H1 (cell line): ENCODE measurements around the gene CWF19L1. TPM values are rescaled to one million over a fixed set of nuclear protein-coding genes. Genes with fewer than 3 reads are reported as not detected.

Experiments
- CTCF ChIA-PET: fragments of 300-600 bp; sonication (Branson Sonifier 250); formaldehyde crosslinking; loops from one replicate; lab custom pipeline; 2021; ENCODE audit not compliant: partially characterized antibody; lab: Charles Lee
- POLR2A ChIA-PET: fragments of 300-600 bp; sonication (Branson Sonifier 250); formaldehyde crosslinking; loops from one replicate; lab custom pipeline; 2021; ENCODE audit warnings: inconsistent platforms; ENCODE audit not compliant: partially characterized antibody; lab: Charles Lee
- DNase-seq, 2 experiments: peaks; one replicate each; pipeline versions ENCODE4 v3.0.0 to v3.0.0-alpha.2; 2010 to 2022; ENCODE audit warnings: low spot score in 2 of 2, low read depth in 1 of 2, mixed read lengths in 1 of 2
- FAIRE-seq: peaks from 2 replicates; lab custom pipeline; 2011; peaks lifted over from hg19 to GRCh38; lab: Jason Lieb, UNC
- H2AFZ ChIP-seq: 2 replicates; pipeline ENCODE4 v1.8.1; 2012; ENCODE audit warnings: low read length, inconsistent platforms
- H2AK5ac ChIP-seq: 2 replicates; pipeline ENCODE4 v1.6.1; 2013; ENCODE audit warnings: low read depth, low read length
- H2BK120ac ChIP-seq: replicated peaks from 2 replicates; pipeline ENCODE3; 2013; ENCODE audit warnings: low read depth, low read length, inconsistent platforms
- H2BK12ac ChIP-seq: 2 replicates; pipeline ENCODE4 v1.6.1; 2013; ENCODE audit warnings: low read depth, low read length
- H2BK15ac ChIP-seq: 2 replicates; pipeline ENCODE4 v1.6.1; 2013; ENCODE audit warnings: low read length
- H2BK20ac ChIP-seq: 2 replicates; pipeline ENCODE4 v1.6.1; 2013; ENCODE audit warnings: low read length
- H2BK5ac ChIP-seq: 2 replicates; pipeline ENCODE4 v1.6.1; 2013; ENCODE audit warnings: low read depth, low read length
- H3K14ac ChIP-seq: 2 replicates; pipeline ENCODE4 v1.6.1; 2013; ENCODE audit warnings: inconsistent platforms; ENCODE audit not compliant: insufficient read length
- H3K18ac ChIP-seq: 2 replicates; pipeline ENCODE4 v1.6.1; 2013; ENCODE audit warnings: low read length; ENCODE audit errors: extremely low read depth
- H3K23ac ChIP-seq: 2 replicates; pipeline ENCODE4 v1.6.1; 2013; ENCODE audit warnings: inconsistent platforms; ENCODE audit not compliant: insufficient read length
- H3K23me2 ChIP-seq: 2 replicates; pipeline ENCODE4 v1.6.1; 2013; ENCODE audit warnings: low read depth, low read length
- H3K27ac ChIP-seq: 2 replicates; pipeline ENCODE4 v1.6.1; 2011; ENCODE audit warnings: low read depth, low read length, inconsistent platforms
- H3K27me3 ChIP-seq, 4 experiments: replicated peaks in 1 of 4; 1 replicate in 1 of 4; 2 replicates in 3 of 4; pipeline versions ENCODE4 v1.6.1 to v1.8.1; 2011 to 2013; ENCODE audit warnings: low read length in 3 of 4, mild to moderate bottlenecking in 3 of 4, inconsistent platforms in 2 of 4, mixed read lengths in 2 of 4, moderate library complexity in 1 of 4; ENCODE audit not compliant: control insufficient read depth in 3 of 4, insufficient read depth in 3 of 4; ENCODE audit errors: extremely low read depth in 1 of 4
- H3K36me3 ChIP-seq, 4 experiments: 2 replicates each; pipeline versions ENCODE4 v1.6.1 to v1.8.1; 2011 to 2013; ENCODE audit warnings: mild to moderate bottlenecking in 4 of 4, low read length in 3 of 4, moderate library complexity in 2 of 4, control low read depth in 1 of 4, inconsistent platforms in 1 of 4; ENCODE audit not compliant: insufficient read depth in 4 of 4, control insufficient read depth in 2 of 4
- H3K4ac ChIP-seq: replicated peaks from 2 replicates; pipeline ENCODE3; 2013; ENCODE audit warnings: low read length, low read depth, mixed read lengths, inconsistent platforms; ENCODE audit not compliant: insufficient read length
- H3K4me1 ChIP-seq, 4 experiments: replicated peaks in 1 of 4; 1 replicate in 1 of 4; 2 replicates in 3 of 4; pipeline versions ENCODE4 v1.6.1 to v1.8.1; 2011 to 2013; ENCODE audit warnings: low read length in 3 of 4, inconsistent platforms in 2 of 4, mixed read lengths in 1 of 4; ENCODE audit not compliant: insufficient read depth in 4 of 4, control insufficient read depth in 3 of 4
- H3K4me2 ChIP-seq, 2 experiments: 2 replicates each; pipeline versions ENCODE4 v1.6.1 to v1.8.1; 2011 to 2013; ENCODE audit warnings: low read depth in 2 of 2, low read length in 2 of 2, control low read depth in 1 of 2, inconsistent platforms in 1 of 2, mild to moderate bottlenecking in 1 of 2; ENCODE audit not compliant: insufficient read depth in 1 of 2
- H3K4me3 ChIP-seq, 4 experiments: fragments of 200-600, 300-600 bp in 1 of 4; sonication (generic), shearing (Covaris generic), sonication (Bioruptor Twin) in 1 of 4; 2 replicates each; pipeline versions ENCODE4 v1.5.1 to v1.8.1; 2011 to 2016; ENCODE audit warnings: low read length in 4 of 4, low read depth in 3 of 4, control low read depth in 2 of 4, inconsistent platforms in 2 of 4, mild to moderate bottlenecking in 2 of 4, mixed read lengths in 1 of 4, moderate library complexity in 1 of 4; ENCODE audit not compliant: insufficient read depth in 2 of 4; ENCODE audit errors: extremely low read depth in 1 of 4
- H3K56ac ChIP-seq: replicated peaks from 2 replicates; pipeline ENCODE3; 2013; ENCODE audit warnings: low read depth, mild to moderate bottlenecking, mixed read lengths, low read length, inconsistent platforms; ENCODE audit not compliant: insufficient read length
- H3K79me1 ChIP-seq: 2 replicates; pipeline ENCODE4 v1.6.1; 2013; ENCODE audit warnings: low read depth, low read length, control low read depth
- H3K79me2 ChIP-seq, 2 experiments: 2 replicates each; pipeline versions ENCODE4 v1.6.1 to v1.8.1; 2012 to 2013; ENCODE audit warnings: low read length in 2 of 2, mild to moderate bottlenecking in 2 of 2, inconsistent platforms in 1 of 2; ENCODE audit not compliant: insufficient read depth in 2 of 2, control insufficient read depth in 1 of 2
- H3K9ac ChIP-seq, 4 experiments: replicated peaks in 1 of 4; 1 replicate in 1 of 4; 2 replicates in 3 of 4; pipeline versions ENCODE4 v1.6.1 to v1.8.1; 2011 to 2013; ENCODE audit warnings: low read depth in 3 of 4, low read length in 3 of 4, control low read depth in 2 of 4, mild to moderate bottlenecking in 2 of 4, moderate library complexity in 2 of 4, inconsistent platforms in 1 of 4; ENCODE audit errors: extremely low read depth in 1 of 4
- H3K9me3 ChIP-seq, 2 experiments: 2 replicates each; pipeline versions ENCODE4 v1.6.1 to v1.8.1; 2012 to 2013; ENCODE audit warnings: mild to moderate bottlenecking in 2 of 2, moderate library complexity in 2 of 2, control low read depth in 1 of 2, inconsistent platforms in 1 of 2, low read depth in 1 of 2, low read length in 1 of 2, mixed read lengths in 1 of 2; ENCODE audit not compliant: insufficient read depth in 2 of 2
- H4K20me1 ChIP-seq, 2 experiments: replicated peaks in 1 of 2; 2 replicates each; pipeline versions ENCODE3 to v1.8.1; 2011 to 2013; ENCODE audit warnings: inconsistent platforms in 2 of 2, low read length in 2 of 2, mild to moderate bottlenecking in 1 of 2; ENCODE audit not compliant: insufficient read depth in 2 of 2, control insufficient read depth in 1 of 2
- H4K5ac ChIP-seq: 2 replicates; pipeline ENCODE4 v1.6.1; 2013; ENCODE audit warnings: low read length, low read depth, mixed read lengths, inconsistent platforms; ENCODE audit not compliant: insufficient read length
- H4K8ac ChIP-seq: 2 replicates; pipeline ENCODE4 v1.8.0; 2013; ENCODE audit warnings: mild to moderate bottlenecking, moderate library complexity, low read length, inconsistent platforms; ENCODE audit not compliant: insufficient read depth; ENCODE audit errors: extremely low read depth
- H4K91ac ChIP-seq: replicated peaks from 2 replicates; pipeline ENCODE3; 2013; ENCODE audit warnings: low read length, mixed read lengths, inconsistent platforms; ENCODE audit not compliant: insufficient read length
- MAFK ChIP-seq: IDR thresholded peaks from 2 replicates; pipeline ENCODE4 v1.6.1; 2012; ENCODE audit warnings: low read depth, mild to moderate bottlenecking, improper control_type of control experiment, low read length
- RAD21 ChIP-seq, 2 experiments: IDR thresholded peaks in 1 of 2; conservative IDR thresholded peaks in 1 of 2; 2 replicates each; pipeline ENCODE4 v1.6.1; 2011; ENCODE audit warnings: low read depth in 2 of 2, low read length in 2 of 2, improper control_type of control experiment in 1 of 2, inconsistent platforms in 1 of 2, mild to moderate bottlenecking in 1 of 2, moderate library complexity in 1 of 2
- TBP ChIP-seq: IDR thresholded peaks from 2 replicates; pipeline ENCODE4 v1.6.1; 2011; ENCODE audit warnings: low read depth, low read length, improper control_type of control experiment
- WGBS, 2 experiments: shearing (Covaris generic) in 1 of 2; methylation state at CpG; one replicate each; pipeline versions ENCODE4 v1.1.6 to v1.1.7; 2013 to 2015; ENCODE audit warnings: low lambda C conversion rate in 2 of 2, mixed read lengths in 2 of 2, inconsistent platforms in 1 of 2, low coverage in 1 of 2, missing lambda C conversion rate in 1 of 2; ENCODE audit not compliant: insufficient replicate concordance in 2 of 2, insufficient coverage in 1 of 2, insufficient read length in 1 of 2; ENCODE audit errors: extremely low coverage in 1 of 2, missing lambda C conversion rate in 1 of 2; 5-methylcytosine and 5-hydroxymethylcytosine counted together
- polyA plus RNA-seq, 7 experiments: library from polyadenylated mRNA; depleted of rRNA in 3 of 7; stranded (reverse) in 5 of 7; unstranded in 2 of 7; fragments of >200 nt in 5 of 7; fragments of 200-250 nt in 2 of 7; gene quantifications; 1 replicate in 5 of 7; 2 replicates in 1 of 7; 4 replicates in 1 of 7; pipeline versions ENCODE4 v1.2.1 to v1.2.3, GENCODE V29; 2011 to 2013; ENCODE audit warnings: missing spikeins in 2 of 7, mixed read lengths in 2 of 7
- total RNA-seq: library from RNA; stranded (reverse); fragmentation: NEBNext Ultra II Directional; extraction: Animal tissue kit (Norgen Biotek cat#: 25700); gene quantifications from 2 replicates; pipeline ENCODE4 v1.2.1, GENCODE V29; 2021

Gene CWF19L1
- total and polyA plus RNA-seq, 2 of the 8 experiments (the other 6 are each of a cell fraction or from before 2014, with no cell fraction given): 11.1 to 29.9 TPM

DNA sequence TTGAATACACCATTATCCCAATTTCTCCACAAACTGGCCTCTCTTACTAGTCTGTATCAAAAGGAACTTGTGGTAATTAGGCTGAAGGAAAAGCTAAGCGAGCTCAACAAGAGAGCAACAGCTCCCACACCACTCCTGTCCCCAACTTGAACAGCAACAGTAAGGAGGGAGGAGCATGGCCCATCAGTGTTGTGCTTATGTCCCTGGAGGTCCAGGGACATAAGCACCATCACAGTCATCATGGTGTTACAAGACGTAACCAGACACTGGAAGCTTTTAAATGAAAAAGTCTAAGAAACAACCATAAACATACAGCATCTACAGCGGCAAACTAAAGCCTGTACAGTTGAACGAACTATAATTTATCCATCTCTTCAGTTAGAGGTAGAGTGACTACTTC lies 82.6 kb downstream of the CWF19L1 start:
- Histone ChIP-seq H3K23me2 (peaks cover 12% of the 10 kb centered on the region), H2BK12ac (no peak overlapping the region), H3K4me1 (peaks cover 0 to 4% (median 0%) of the 10 kb centered on the region in 4 experiments; a peak in 2 of 7 replicates), H3K18ac (no peak overlapping the region), H3K79me1 (no peaks in the 10 kb centered on the region), H2BK15ac (no peak overlapping the region), H2AFZ (0 out of 2 replicates have a peak overlapping the region, but pooled peaks have one; percentile 57), H2AK5ac (no peak overlapping the region), H4K8ac (no peak overlapping the region), H3K4me2 (peak overlapping the region; percentile 86 to 90), H3K4me3 (peak overlapping the region; percentile 76 to 91 (median 88)), H2BK20ac (no peak overlapping the region), H2BK5ac (no peak overlapping the region), H4K91ac (no peak overlapping the region), H3K9me3 (no peaks in the 10 kb centered on the region), H3K56ac (no peak overlapping the region), H4K5ac (no peak overlapping the region), H3K79me2 (peaks cover 0 to 26% of the 10 kb centered on the region in 2 experiments; a peak in 2 of 4 replicates), H3K36me3 (peaks cover 2 to 17% (median 7%) of the 10 kb centered on the region in 4 experiments; a peak in 5 of 8 replicates), H3K14ac (no peak overlapping the region), H2BK120ac (no peak overlapping the region), H3K23ac (no peak overlapping the region), H3K4ac (no peak overlapping the region), H3K9ac (peak overlapping the region; percentile 2 to 73 (median 72); a peak in 4 of 7 replicates), H3K27ac (no peak overlapping the region), H3K27me3 (no peaks in the 10 kb centered on the region), H4K20me1 (no peaks in the 10 kb centered on the region)
- 39% methylated on average over 4 of the region's 4 CpGs; no CpG with 5 or more reads in 1 of the 2 experiments for WGBS, 2 experiments
- FAIRE-seq (peak; percentile 60), DNase-seq (no peak)
- ChIA-PET POLR2A (interaction anchor here (1.5 kb wide), 2 partner anchors 9 to 10 kb away, joined by 3 to 5 read pairs; no protein-coding TSS in a partner anchor), CTCF (interaction anchor here (1.4 kb wide), 1 partner anchor 337 kb away, joined by 3 read pairs; no protein-coding TSS in a partner anchor)
- TF ChIP-seq RAD21 (IDR thresholded peaks at IDR 0.05 in 1 of 2, conservative IDR thresholded peaks at IDR 0.05 in 1 of 2; ENCODE audit: low read depth in 2 of 2, low read length in 2 of 2) (no peak), MAFK (no peak), TBP (no peak)
